Subcutaneous abdominal adipose tissue (tissue), 5 donors: ENCODE results near the gene WWOX.

Source experiments
- H3K27ac ChIP-seq: one replicate; pipeline ENCODE4 v1.7.0; 2013; ENCODE audit warnings: low read depth, mild to moderate bottlenecking, inconsistent platforms, low read length, moderate library complexity
- H3K27me3 ChIP-seq, 5 donors: one replicate each; pipeline ENCODE4 v1.7.0; 2013; ENCODE audit warnings: low read length in 5 of 5, inconsistent platforms in 1 of 5; ENCODE audit not compliant: control insufficient read depth in 5 of 5, insufficient read depth in 4 of 5
- H3K36me3 ChIP-seq, 5 donors: one replicate each; pipeline ENCODE4 v1.7.0; 2013; ENCODE audit warnings: low read length in 5 of 5; ENCODE audit not compliant: control insufficient read depth in 5 of 5, insufficient read depth in 5 of 5
- H3K4me1 ChIP-seq, 5 donors: one replicate each; pipeline ENCODE4 v1.7.0; 2013; ENCODE audit warnings: low read length in 5 of 5, mild to moderate bottlenecking in 3 of 5, moderate library complexity in 1 of 5; ENCODE audit not compliant: control insufficient read depth in 5 of 5, insufficient read depth in 5 of 5
- H3K4me3 ChIP-seq, 5 donors: one replicate each; pipeline ENCODE4 v1.7.0; 2013; ENCODE audit warnings: low read length in 5 of 5, low read depth in 1 of 5
- H3K9ac ChIP-seq, 5 donors: one replicate each; pipeline ENCODE4 v1.7.0; 2013; ENCODE audit warnings: low read length in 5 of 5, mild to moderate bottlenecking in 4 of 5, moderate library complexity in 3 of 5
- H3K9me3 ChIP-seq, 5 donors: one replicate each; pipeline ENCODE4 v1.7.0; 2013; ENCODE audit warnings: low read length in 5 of 5; ENCODE audit not compliant: control insufficient read depth in 5 of 5
- donor health status: healthy.
- donor health status: healthy.
- donor health status: healthy.
- donor health status: healthy.
- donor health status: healthy.

WWOX gene

GRCh38 chr16:78735337-78735736 lies 635.9 kb downstream of the WWOX start:
- no peaks in the 10 kb centered on the region for H3K4me1 ChIP-seq
- no peak overlapping the region for H3K9ac ChIP-seq
- H3K27ac ChIP-seq: no peak overlapping the region
- no peaks in the 10 kb centered on the region for H3K36me3 ChIP-seq
- H3K4me3 ChIP-seq: no peak overlapping the region
- H3K27me3 ChIP-seq: no peaks in the 10 kb centered on the region
- H3K9me3 ChIP-seq: no peaks in the 10 kb centered on the region

- Histone ChIP-seq H3K9ac (no peak overlapping the region), H3K4me3 (no peak overlapping the region), H3K4me1 (no peaks in the 10 kb centered on the region), H3K27me3 (no peaks in the 10 kb centered on the region), H3K9me3 (no peaks in the 10 kb centered on the region), H3K27ac (no peak overlapping the region), H3K36me3 (no peaks in the 10 kb centered on the region)
Measured at GRCh38 chr16:78737630-78738029, 638.2 kb downstream of the WWOX start.

GRCh38 chr16:78738557-78738956 lies 639.1 kb downstream of the WWOX start:
- Histone ChIP-seq H3K27me3 (no peaks in the 10 kb centered on the region), H3K4me3 (no peak overlapping the region), H3K9me3 (no peaks in the 10 kb centered on the region), H3K27ac (no peak overlapping the region), H3K9ac (no peak overlapping the region), H3K4me1 (peaks cover 0 to 3% (median 0%) of the 10 kb centered on the region in 5 donors), H3K36me3 (no peaks in the 10 kb centered on the region)

- H3K9me3 ChIP-seq: no peaks in the 10 kb centered on the region
- no peaks in the 10 kb centered on the region for H3K36me3 ChIP-seq
- H3K4me1 ChIP-seq: peaks cover 0 to 9% (median 7%) of the 10 kb centered on the region in 5 donors
- no peaks in the 10 kb centered on the region for H3K27me3 ChIP-seq
- H3K9ac ChIP-seq: no peak overlapping the region
- no peak overlapping the region for H3K27ac ChIP-seq
- no peak overlapping the region for H3K4me3 ChIP-seq
Measured at GRCh38 chr16:78740269-78740668, 640.8 kb downstream of the WWOX start.

- Histone ChIP-seq H3K27me3 (no peaks in the 10 kb centered on the region), H3K27ac (no peak overlapping the region), H3K9me3 (no peaks in the 10 kb centered on the region), H3K4me1 (peaks cover 0 to 13% (median 9%) of the 10 kb centered on the region in 5 donors), H3K4me3 (peak overlapping the region in 4 of 5 donors; percentile 2 to 37 (median 24)), H3K36me3 (no peaks in the 10 kb centered on the region), H3K9ac (no peak overlapping the region)
Measured at GRCh38 chr16:78742501-78743283, 643.2 kb downstream of the WWOX start.

GRCh38 chr16:78743556-78743955 lies 644.1 kb downstream of the WWOX start:
- Histone ChIP-seq H3K4me3 (no peak overlapping the region), H3K36me3 (no peaks in the 10 kb centered on the region), H3K27me3 (no peaks in the 10 kb centered on the region), H3K4me1 (peaks cover 0 to 19% (median 13%) of the 10 kb centered on the region in 5 donors), H3K27ac (no peak overlapping the region), H3K9me3 (no peaks in the 10 kb centered on the region), H3K9ac (no peak overlapping the region)

GRCh38 chr16:78744099-78744498 lies 644.6 kb downstream of the WWOX start:
- Histone ChIP-seq H3K27ac (no peak overlapping the region), H3K4me1 (peaks cover 0 to 19% (median 15%) of the 10 kb centered on the region in 5 donors), H3K9ac (no peak overlapping the region), H3K4me3 (no peak overlapping the region), H3K9me3 (no peaks in the 10 kb centered on the region), H3K27me3 (no peaks in the 10 kb centered on the region), H3K36me3 (no peaks in the 10 kb centered on the region)

- no peaks in the 10 kb centered on the region for H3K9me3 ChIP-seq
- no peaks in the 10 kb centered on the region for H3K36me3 ChIP-seq
- H3K4me1 ChIP-seq: peaks cover 0 to 19% (median 15%) of the 10 kb centered on the region in 5 donors
- H3K27ac ChIP-seq: no peak overlapping the region
- H3K9ac ChIP-seq: no peak overlapping the region
- H3K27me3 ChIP-seq: no peaks in the 10 kb centered on the region
- H3K4me3 ChIP-seq: no peak overlapping the region
Measured at GRCh38 chr16:78744796-78745107, 645.3 kb downstream of the WWOX start.

- no peak overlapping the region for H3K9ac ChIP-seq
- H3K36me3 ChIP-seq: no peaks in the 10 kb centered on the region
- H3K4me3 ChIP-seq: no peak overlapping the region
Measured at GRCh38 chr16:78745108-78746019, 645.9 kb downstream of the WWOX start.

GRCh38 chr16:78746718-78747117 lies 647.3 kb downstream of the WWOX start:
- Histone ChIP-seq H3K4me1 (peaks cover 0 to 19% (median 15%) of the 10 kb centered on the region in 5 donors), H3K9me3 (no peaks in the 10 kb centered on the region), H3K4me3 (no peak overlapping the region), H3K27me3 (no peaks in the 10 kb centered on the region), H3K9ac (no peak overlapping the region), H3K36me3 (no peaks in the 10 kb centered on the region), H3K27ac (no peak overlapping the region)

More at GRCh38 chr16:78745108-78746019, 645.9 kb downstream of the WWOX start:
- H3K9me3 ChIP-seq: no peaks in the 10 kb centered on the region
- H3K27ac ChIP-seq: no peak overlapping the region
- peaks cover 0 to 19% (median 15%) of the 10 kb centered on the region in 5 donors for H3K4me1 ChIP-seq
- H3K27me3 ChIP-seq: no peaks in the 10 kb centered on the region
